Dermis blood vessel endothelial cell (primary cell): ENCODE data around the gene MT1A. TPM values are rescaled to one million over a fixed set of nuclear protein-coding genes. Genes with fewer than 3 reads are reported as not detected.
A peak's percentile ranks its signal among the peaks of the same experiment; 100 is the strongest.

Source experiments
- DNase-seq: peaks from one replicate; pipeline ENCODE4 v3.0.0; 2010
- total RNA-seq: library from RNA; depleted of rRNA; stranded (reverse); fragments of >200 nt; gene quantifications from 2 replicates; pipeline ENCODE4 v1.2.3, GENCODE V29; 2014

The MT1A gene
- total RNA-seq, 1 donor from 2014 or later: not detected

GRCh38 chr16:56681939-56682702, 43.7 kb downstream of the MT1A start, which contains the start of gene MT1X:
MT1X (plus strand) TSS chr16:56682470; CDS start chr16:56682541, 71 bp downstream.
- DNase-seq: peak; percentile 83

GRCh38 chr16:56682703-56683397, 44.4 kb downstream of the MT1A start:
- DNase-seq: no peak

GRCh38 chr16:56683424-56684172, 45.1 kb downstream of the MT1A start:
- no peak for DNase-seq

GRCh38 chr16:56684256-56684925, 45.9 kb downstream of the MT1A start:
- DNase-seq: no peak

- no peak for DNase-seq
Observed at GRCh38 chr16:56684926-56685590, 46.6 kb downstream of the MT1A start.

- DNase-seq: no peak
Observed at GRCh38 chr16:56686758-56687157, 48.3 kb downstream of the MT1A start.

- no peak for DNase-seq
Observed at GRCh38 chr16:56688762-56689161, 50.3 kb downstream of the MT1A start.

GRCh38 chr16:56689171-56689570, 50.7 kb downstream of the MT1A start:
- DNase-seq: no peak

Other genes starting within 250 kb of the MT1A start
- 244 and 318 TPM in 2 replicates for gene AMFR, start 213.1 kb upstream of the MT1A start, total RNA-seq
- 102 and 147 TPM in 2 replicates for gene NUDT21, start 187.3 kb upstream of the MT1A start, total RNA-seq
- gene OGFOD1, start 187.1 kb upstream of the MT1A start, total RNA-seq: 71.6 and 155 TPM in 2 replicates
- gene BBS2, start 118.6 kb upstream of the MT1A start, total RNA-seq: 40.6 and 52.2 TPM in 2 replicates
- not detected in 2 replicates for gene MT4, start 73.6 kb upstream of the MT1A start, total RNA-seq
- not detected in 2 replicates for gene MT3, start 49.1 kb upstream of the MT1A start, total RNA-seq
- gene MT2A, start 30.1 kb upstream of the MT1A start, total RNA-seq: 21.3 and 82.5 TPM in 2 replicates
- gene MT1E, start 12.9 kb upstream of the MT1A start, total RNA-seq: 13.8 and 103 TPM in 2 replicates
- 0.34 and 0.98 TPM in 2 replicates for gene MT1M, start 6.0 kb upstream of the MT1A start, total RNA-seq
- not detected in 2 replicates for gene MT1B, start 13.2 kb downstream of the MT1A start, total RNA-seq
- gene MT1F, start 19.3 kb downstream of the MT1A start, total RNA-seq: 0.34 and 0.93 TPM in 2 replicates
- gene MT1G, start 29.4 kb downstream of the MT1A start, total RNA-seq: not detected in 2 replicates
- not detected in 2 replicates for gene MT1H, start 31.1 kb downstream of the MT1A start, total RNA-seq
- 12.2 and 22.3 TPM in 2 replicates for gene MT1X, start 43.8 kb downstream of the MT1A start, total RNA-seq
- 59.7 and 98.4 TPM in 2 replicates for gene NUP93, start 91.5 kb downstream of the MT1A start, total RNA-seq
- gene SLC12A3, start 226.5 kb downstream of the MT1A start, total RNA-seq: not detected in 2 replicates